Stimulated activated naive B cell treated with anti-CD40 and anti-IgM and Interleukin-4, amounts not matched to agents 10 μg/mL and 1 μg/mL and 100 μg/mL, for 72 hours (primary cell): ENCODE data around the gene PDE10A.

Source experiments
- ATAC-seq, 2 donors: fragments of 150-1000 bp; cut with Tn5 transposase; replicated peaks; 2 replicates each; pipeline ENCODE4 v1.10.0; 2021; ENCODE audit warnings: moderate library complexity in 1 of 2
- DNase-seq: peaks from one replicate; pipeline ENCODE4 v3.0.0; 2021
- H3K27ac Mint-ChIP-seq: one replicate; pipeline ENCODE4 v1.8.0; 2022; ENCODE audit warnings: mild to moderate bottlenecking, mixed read lengths
- H3K27me3 Mint-ChIP-seq, 2 donors: one replicate each; pipeline ENCODE4 v1.8.0; 2022; ENCODE audit warnings: mixed read lengths in 2 of 2
- H3K36me3 Mint-ChIP-seq, 2 donors: one replicate each; pipeline ENCODE4 v1.8.0; 2022; ENCODE audit warnings: mixed read lengths in 2 of 2, mild to moderate bottlenecking in 1 of 2
- H3K4me1 Mint-ChIP-seq, 2 donors: one replicate each; pipeline ENCODE4 v1.8.0; 2022; ENCODE audit warnings: mixed read lengths in 2 of 2, mild to moderate bottlenecking in 1 of 2
- H3K4me3 Mint-ChIP-seq, 2 donors: one replicate each; pipeline ENCODE4 v1.8.0; 2022; ENCODE audit warnings: mild to moderate bottlenecking in 2 of 2, mixed read lengths in 2 of 2, moderate library complexity in 1 of 2
- H3K9me3 Mint-ChIP-seq, 2 donors: one replicate each; pipeline ENCODE4 v1.8.0; 2022; ENCODE audit warnings: mixed read lengths in 2 of 2, mild to moderate bottlenecking in 1 of 2

Gene PDE10A

DNA sequence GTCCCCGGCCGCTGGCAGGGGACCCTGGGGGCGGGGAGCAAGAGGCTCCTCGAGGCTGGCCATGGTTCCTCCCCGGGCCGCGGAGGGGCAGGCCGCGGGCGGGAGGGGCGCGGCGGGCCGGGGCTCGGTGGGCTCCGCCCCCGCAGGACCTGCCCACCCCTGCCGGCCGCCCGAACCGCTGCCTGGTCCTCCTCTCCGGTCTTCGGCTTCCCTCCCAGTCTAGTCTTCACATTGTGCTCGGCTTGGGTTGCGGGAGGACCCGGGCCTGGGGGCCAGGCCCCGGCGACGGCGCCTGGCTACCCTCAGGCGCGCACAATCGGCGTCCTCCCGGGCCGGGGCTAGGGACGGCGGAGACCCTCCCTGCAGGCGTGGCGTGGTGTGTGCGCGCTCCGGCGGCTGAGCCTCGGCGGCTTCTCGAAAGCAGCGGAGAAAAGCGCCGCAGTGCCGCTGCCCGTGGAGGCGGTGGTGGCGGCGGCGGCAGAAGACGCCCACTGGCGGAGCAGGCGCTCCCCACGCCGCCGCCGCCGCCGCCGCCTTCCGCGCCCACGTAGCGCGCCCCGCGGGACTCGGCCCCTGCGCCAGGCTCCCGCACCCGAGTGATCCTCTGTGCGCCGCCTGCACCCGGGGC, at the start of gene PDE10A:
Gene PDE10A (minus strand): TSS at position 493 of the 628 bp plus-strand sequence. CDS start 430 bp downstream, at position 63.
- peaks cover 42 to 71% of the 10 kb centered on the region in 2 donors for H3K27me3 Mint-ChIP-seq
- H3K36me3 Mint-ChIP-seq, result peaks cover 2 to 3% of the 10 kb centered on the region in 2 donors
- ATAC-seq (no peak), DNase-seq (no peak)
- H3K4me1 Mint-ChIP-seq, result peaks cover 8 to 9% of the 10 kb centered on the region in 2 donors
- peak within 1 kb of the TSS; percentile 92 for H3K27ac Mint-ChIP-seq
- H3K4me3 Mint-ChIP-seq, result peak within 1 kb of the TSS; percentile 60 to 72
- H3K9me3 Mint-ChIP-seq, result no peaks in the 10 kb centered on the region

GRCh38 chr6:165708985-165709576, 46.0 kb upstream of the PDE10A start:
- Mint-ChIP-seq H3K4me1 (no peaks in the 10 kb centered on the region), H3K9me3 (peaks cover 4 to 11% of the 10 kb centered on the region in 2 donors), H3K4me3 (no peak overlapping the region), H3K27ac (no peak overlapping the region), H3K36me3 (peaks cover 0 to 2% of the 10 kb centered on the region in 2 donors), H3K27me3 (no peaks in the 10 kb centered on the region)
- DNase-seq, result no peak
- ATAC-seq, result no peak

DNA sequence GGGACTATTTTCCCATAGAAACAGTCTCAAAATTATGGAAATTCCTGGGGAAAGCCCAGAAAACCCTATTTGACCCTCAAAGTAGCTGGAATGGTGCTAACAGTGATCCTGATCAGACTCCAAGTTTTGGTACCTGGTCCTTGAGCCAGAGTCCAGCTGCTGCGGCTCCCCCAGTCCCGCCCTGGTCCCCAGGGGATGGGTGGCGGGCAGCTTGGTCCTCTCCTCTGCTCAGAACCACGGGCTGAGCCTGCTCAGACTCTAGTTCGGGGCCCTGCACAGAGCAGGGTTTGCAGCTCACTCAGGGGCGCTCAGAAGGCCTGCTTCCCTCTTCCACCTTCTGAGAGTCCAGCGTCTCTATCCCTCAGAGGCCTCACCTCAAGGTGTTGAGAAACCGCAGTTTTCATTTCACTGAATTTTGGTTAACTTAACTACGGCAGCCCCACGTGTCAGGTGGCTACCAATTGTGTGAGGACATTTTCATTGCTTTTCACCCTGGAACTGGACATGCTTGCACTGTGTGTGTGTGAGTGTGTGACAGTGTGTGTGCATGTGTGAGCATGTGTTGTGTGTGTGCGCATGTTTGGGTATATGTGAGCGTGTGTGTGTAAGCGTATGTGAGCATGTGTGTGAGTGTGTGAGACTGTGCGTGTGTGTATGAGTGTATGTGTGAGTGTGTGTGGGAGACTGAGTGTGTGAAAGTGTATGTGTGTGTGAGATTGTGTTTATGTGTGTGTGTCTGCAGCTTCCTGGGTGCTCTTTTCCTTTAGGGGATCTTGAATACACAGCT, 44.2 kb upstream of the PDE10A start:
- H3K36me3 Mint-ChIP-seq, result peaks cover 0 to 2% of the 10 kb centered on the region in 2 donors
- H3K27me3 Mint-ChIP-seq, result no peaks in the 10 kb centered on the region
- no peak overlapping the region for H3K27ac Mint-ChIP-seq
- no peaks in the 10 kb centered on the region for H3K4me1 Mint-ChIP-seq
- H3K9me3 Mint-ChIP-seq, result peaks cover 4 to 11% of the 10 kb centered on the region in 2 donors
- no peak for ATAC-seq
- no peak for DNase-seq
- no peak overlapping the region for H3K4me3 Mint-ChIP-seq

DNA sequence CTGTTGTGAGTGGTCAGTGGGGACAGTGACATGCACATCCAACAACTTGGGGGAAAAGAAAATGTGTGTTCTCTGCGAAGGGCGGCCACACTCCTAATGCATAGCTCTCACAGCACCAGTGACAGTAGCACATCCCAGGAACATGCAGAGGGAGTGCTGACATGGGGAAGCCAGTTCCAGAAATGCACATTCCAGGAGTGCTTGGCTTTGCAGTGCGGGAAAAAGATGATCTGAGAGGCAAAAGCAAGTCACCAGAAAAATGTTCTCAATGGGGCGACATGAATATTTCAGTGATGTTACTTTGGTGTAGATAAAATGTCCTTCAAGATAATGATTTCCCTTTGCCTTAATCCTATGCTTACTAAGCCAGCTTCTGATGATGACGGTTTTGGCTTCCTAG, 42.9 kb upstream of the PDE10A start:
- Mint-ChIP-seq H3K36me3 (peaks cover 0 to 2% of the 10 kb centered on the region in 2 donors), H3K27me3 (no peaks in the 10 kb centered on the region), H3K4me3 (no peak overlapping the region), H3K9me3 (peaks cover 11 to 12% of the 10 kb centered on the region in 2 donors), H3K4me1 (no peaks in the 10 kb centered on the region), H3K27ac (no peak overlapping the region)
- DNase-seq (no peak), ATAC-seq (no peak)

DNA sequence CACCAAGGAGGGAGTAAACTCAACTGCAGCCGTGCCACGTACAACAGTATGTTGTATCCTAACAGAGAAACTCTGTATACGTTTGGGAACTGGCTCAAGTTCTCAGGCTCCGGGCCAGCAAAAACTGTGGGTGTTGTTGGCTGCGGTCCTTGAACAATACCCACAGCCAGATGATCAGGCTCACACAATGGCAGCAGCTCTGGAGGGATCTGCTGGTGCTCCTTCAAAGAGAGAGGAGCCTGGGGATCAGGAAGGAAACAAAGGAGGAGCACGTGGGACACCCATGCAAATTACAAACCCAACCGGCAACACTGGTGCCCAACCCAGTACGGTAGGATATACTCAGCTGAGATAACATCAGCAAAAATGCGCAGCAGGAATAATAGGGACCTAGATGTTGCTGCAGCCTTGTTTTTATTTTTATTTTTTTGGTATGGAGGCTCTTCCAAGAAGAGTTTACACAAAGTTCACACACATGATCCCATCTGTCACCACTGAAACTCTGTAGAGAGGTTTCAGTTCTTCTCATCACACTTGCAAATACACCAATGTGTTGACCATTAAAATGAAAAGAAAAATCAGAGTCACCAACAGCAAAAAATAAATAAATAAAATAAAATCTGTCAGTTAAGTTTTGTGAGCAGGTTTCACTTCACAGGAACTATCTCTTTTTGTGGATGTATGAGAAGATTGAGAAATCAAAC, 41.2 kb upstream of the PDE10A start:
- DNase-seq (no peak), ATAC-seq (no peak)
- Mint-ChIP-seq H3K4me3 (no peak overlapping the region), H3K27ac (no peak overlapping the region), H3K27me3 (no peaks in the 10 kb centered on the region), H3K4me1 (no peaks in the 10 kb centered on the region), H3K9me3 (peaks cover 7 to 12% of the 10 kb centered on the region in 2 donors), H3K36me3 (no peaks in the 10 kb centered on the region)

DNA sequence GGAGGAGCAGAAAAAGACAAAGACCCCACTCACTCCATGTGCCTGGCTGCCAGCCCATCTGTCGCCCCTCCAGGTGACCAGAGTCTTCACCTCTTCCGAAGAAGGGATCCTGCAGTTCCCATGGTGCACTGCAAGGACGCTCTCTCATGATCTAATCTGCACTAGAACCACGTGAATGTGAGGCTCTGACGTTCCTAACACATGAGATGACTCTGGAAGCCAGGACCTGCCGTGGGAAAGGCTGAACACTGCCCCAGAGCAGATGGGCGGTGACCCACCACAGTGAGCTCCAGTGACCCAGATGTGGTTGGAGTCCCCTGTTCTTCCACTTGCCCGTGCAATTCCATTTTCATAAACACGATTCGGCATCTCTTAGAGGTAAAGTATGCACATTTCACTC, 39.6 kb upstream of the PDE10A start:
- Mint-ChIP-seq H3K9me3 (peaks cover 5 to 14% of the 10 kb centered on the region in 2 donors), H3K27me3 (no peaks in the 10 kb centered on the region), H3K36me3 (no peaks in the 10 kb centered on the region), H3K4me1 (no peaks in the 10 kb centered on the region), H3K4me3 (no peak overlapping the region), H3K27ac (no peak overlapping the region)
- no peak for DNase-seq
- ATAC-seq, result no peak

- ATAC-seq (no peak), DNase-seq (no peak)
- H3K27me3 Mint-ChIP-seq, result no peaks in the 10 kb centered on the region
- peaks cover 5 to 10% of the 10 kb centered on the region in 2 donors for H3K9me3 Mint-ChIP-seq
- H3K36me3 Mint-ChIP-seq, result no peaks in the 10 kb centered on the region
- no peaks in the 10 kb centered on the region for H3K4me1 Mint-ChIP-seq
- H3K4me3 Mint-ChIP-seq, result no peak overlapping the region
- H3K27ac Mint-ChIP-seq, result no peak overlapping the region
These were observed 38.7 kb upstream of the PDE10A start for GRCh38 chr6:165701564-165702354.

DNA sequence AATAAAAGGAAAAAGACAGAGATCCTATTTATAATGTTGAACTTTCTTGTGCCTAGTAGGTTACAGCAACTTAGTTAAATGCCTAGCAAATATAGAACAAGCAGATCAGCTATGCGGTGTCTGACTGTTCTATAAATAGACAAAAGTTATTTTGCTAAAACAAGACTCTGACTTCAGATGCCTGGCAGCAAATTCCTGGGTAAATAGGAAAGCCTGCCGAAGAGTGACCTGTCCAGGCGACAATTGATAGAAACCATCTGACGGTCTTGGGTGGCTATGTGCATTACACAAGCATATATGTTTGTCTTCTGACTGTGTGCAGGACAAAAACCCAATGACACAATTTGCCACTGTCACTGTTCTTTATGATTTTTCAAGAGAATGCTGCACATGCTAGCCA, 38.0 kb upstream of the PDE10A start:
- Mint-ChIP-seq H3K27me3 (no peaks in the 10 kb centered on the region), H3K9me3 (peaks cover 5 to 10% of the 10 kb centered on the region in 2 donors), H3K27ac (no peak overlapping the region), H3K36me3 (no peaks in the 10 kb centered on the region), H3K4me1 (no peaks in the 10 kb centered on the region), H3K4me3 (no peak overlapping the region)
- ATAC-seq, result no peak
- no peak for DNase-seq

GRCh38 chr6:165698868-165699267, 35.8 kb upstream of the PDE10A start:
- H3K27me3 Mint-ChIP-seq, result peaks cover 5 to 10% of the 10 kb centered on the region in 2 donors
- H3K9me3 Mint-ChIP-seq, result peaks cover 5 to 10% of the 10 kb centered on the region in 2 donors
- no peak overlapping the region for H3K4me3 Mint-ChIP-seq
- ATAC-seq (no peak), DNase-seq (no peak)
- H3K4me1 Mint-ChIP-seq, result no peaks in the 10 kb centered on the region
- no peaks in the 10 kb centered on the region for H3K36me3 Mint-ChIP-seq
- no peak overlapping the region for H3K27ac Mint-ChIP-seq

DNA sequence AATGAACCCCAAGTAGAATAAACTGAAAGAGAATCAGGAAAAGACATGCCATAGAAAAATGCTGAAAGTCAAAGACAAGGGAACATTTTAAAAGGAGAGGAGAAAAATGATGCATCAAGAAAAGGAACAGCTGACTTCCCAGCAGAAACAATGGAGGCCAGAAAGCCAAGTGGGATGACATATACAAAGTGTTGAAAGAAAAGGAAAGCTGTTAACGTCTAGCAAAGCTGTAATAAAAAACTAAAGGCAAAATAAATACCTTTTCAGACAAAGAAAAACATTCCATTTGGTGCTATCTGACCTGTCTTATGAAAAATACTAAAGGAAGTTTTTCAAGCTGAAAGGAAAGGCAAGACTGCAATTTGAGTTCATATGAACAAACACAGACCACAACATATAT, 34.1 kb upstream of the PDE10A start:
- Mint-ChIP-seq H3K27me3 (peaks cover 5 to 10% of the 10 kb centered on the region in 2 donors), H3K4me1 (no peaks in the 10 kb centered on the region), H3K36me3 (no peaks in the 10 kb centered on the region), H3K27ac (no peak overlapping the region), H3K4me3 (no peak overlapping the region), H3K9me3 (peaks cover 5 to 10% of the 10 kb centered on the region in 2 donors)
- ATAC-seq (no peak), DNase-seq (no peak)

DNA sequence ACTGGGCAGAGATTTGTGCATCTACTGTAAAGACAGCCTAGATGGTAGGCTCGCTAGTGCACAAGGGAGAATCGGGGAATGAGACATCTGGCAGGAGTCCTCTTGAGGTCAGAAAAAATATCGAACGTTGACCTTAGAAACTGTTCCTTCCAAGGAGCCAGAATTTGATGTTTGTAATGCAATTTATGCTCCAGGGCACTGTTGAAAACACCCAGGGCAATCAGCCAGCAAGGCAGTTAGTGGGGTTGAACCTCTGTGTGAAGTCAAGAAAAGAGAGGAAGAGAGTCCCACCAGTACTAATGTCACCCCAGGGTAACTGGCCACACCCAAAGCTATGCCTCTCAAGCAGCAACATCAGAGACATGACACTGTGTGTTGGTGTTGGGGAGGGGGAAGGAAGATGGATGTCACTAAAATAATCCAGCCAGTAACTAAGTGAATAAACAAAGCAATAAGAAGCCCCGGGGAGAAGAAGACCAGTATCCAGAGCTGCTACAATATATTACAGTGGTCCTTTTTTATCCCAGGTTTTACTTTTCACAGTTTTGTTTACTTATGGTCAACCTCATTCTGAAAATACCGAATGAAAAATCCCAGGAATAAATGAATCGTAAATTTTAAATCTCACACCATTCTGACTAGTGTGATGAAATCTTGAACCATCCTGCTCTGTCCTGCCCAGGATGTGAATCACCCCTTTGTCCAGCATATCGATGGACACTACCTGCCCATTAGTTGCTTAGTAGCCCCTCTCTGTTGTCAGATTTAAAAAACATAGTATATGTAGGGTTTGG, 32.9 kb upstream of the PDE10A start:
- DNase-seq (no peak), ATAC-seq (no peak)
- Mint-ChIP-seq H3K27ac (no peak overlapping the region), H3K27me3 (peaks cover 5 to 10% of the 10 kb centered on the region in 2 donors), H3K4me3 (no peak overlapping the region), H3K36me3 (no peaks in the 10 kb centered on the region), H3K9me3 (peaks cover 3 to 4% of the 10 kb centered on the region in 2 donors), H3K4me1 (no peaks in the 10 kb centered on the region)

GRCh38 chr6:165694296-165694695, 31.3 kb upstream of the PDE10A start:
- ATAC-seq, result no peak
- no peaks in the 10 kb centered on the region for H3K4me1 Mint-ChIP-seq

GRCh38 chr6:165692106-165692653, 29.1 kb upstream of the PDE10A start:
- no peak for DNase-seq
- Mint-ChIP-seq H3K27ac (no peak overlapping the region), H3K36me3 (no peaks in the 10 kb centered on the region), H3K9me3 (peaks cover 0 to 9% of the 10 kb centered on the region in 2 donors), H3K27me3 (peaks cover 5 to 10% of the 10 kb centered on the region in 2 donors), H3K4me1 (no peaks in the 10 kb centered on the region), H3K4me3 (no peak overlapping the region)
- no peak for ATAC-seq

More at GRCh38 chr6:165694296-165694695, 31.3 kb upstream of the PDE10A start:
- Mint-ChIP-seq H3K9me3 (peaks cover 3 to 10% of the 10 kb centered on the region in 2 donors), H3K27ac (no peak overlapping the region), H3K36me3 (no peaks in the 10 kb centered on the region), H3K4me3 (no peak overlapping the region), H3K27me3 (peaks cover 5 to 10% of the 10 kb centered on the region in 2 donors)
- DNase-seq, result no peak
